Activated naive CD4-positive, alpha-beta T cell treated with anti-CD3 and anti-CD28 coated beads for 36 hours (primary cell): Measurements from ENCODE around the gene AQR. TPM values are rescaled to one million over a fixed set of nuclear protein-coding genes. Genes with fewer than 3 reads are reported as not detected.
"Not testable (repeated sequence)": the region's sequence is repeated elsewhere in the genome, so short reads cannot be mapped to it uniquely, and the experiment has no call there.

Experiments used
- CTCF ChIA-PET: fragments of 350-600 bp; sonication (Branson Sonifier 250); formaldehyde crosslinking; loops from one replicate; lab custom pipeline; 2021; ENCODE audit warnings: antibody characterized with exemption; lab: Charles Lee
- DNase-seq: peaks from one replicate; pipeline ENCODE4 v3.0.0-alpha.2; 2020
- H3K27ac Mint-ChIP-seq: one replicate; pipeline ENCODE4 v1.8.0; 2021; ENCODE audit warnings: mild to moderate bottlenecking, mixed read lengths
- H3K27me3 Mint-ChIP-seq: one replicate; pipeline ENCODE4 v1.8.0; 2021; ENCODE audit warnings: low read depth, mixed read lengths
- H3K36me3 Mint-ChIP-seq: one replicate; pipeline ENCODE4 v1.8.0; 2021; ENCODE audit warnings: low read depth, mixed read lengths
- H3K4me1 Mint-ChIP-seq: one replicate; pipeline ENCODE4 v1.8.0; 2021; ENCODE audit warnings: low read depth, mixed read lengths
- H3K4me3 Mint-ChIP-seq: one replicate; pipeline ENCODE4 v1.8.0; 2021; ENCODE audit warnings: mild to moderate bottlenecking, moderate library complexity, mixed read lengths
- H3K9me3 Mint-ChIP-seq: one replicate; pipeline ENCODE4 v1.8.0; 2021; ENCODE audit warnings: mixed read lengths
- intact Hi-C: fragments of 100-400 bp; cut with micrococcal nuclease; formaldehyde crosslinking; loops from one replicate; pipeline ENCODE4 v1.15.1; 2023
- total RNA-seq, 2 experiments: library from RNA; stranded (reverse); gene quantifications; one replicate each; pipeline ENCODE4 v1.2.3, GENCODE V29; 2021

AQR gene
- total RNA-seq, 2 experiments from 2014 or later = 30.8 to 31.3 TPM

DNA sequence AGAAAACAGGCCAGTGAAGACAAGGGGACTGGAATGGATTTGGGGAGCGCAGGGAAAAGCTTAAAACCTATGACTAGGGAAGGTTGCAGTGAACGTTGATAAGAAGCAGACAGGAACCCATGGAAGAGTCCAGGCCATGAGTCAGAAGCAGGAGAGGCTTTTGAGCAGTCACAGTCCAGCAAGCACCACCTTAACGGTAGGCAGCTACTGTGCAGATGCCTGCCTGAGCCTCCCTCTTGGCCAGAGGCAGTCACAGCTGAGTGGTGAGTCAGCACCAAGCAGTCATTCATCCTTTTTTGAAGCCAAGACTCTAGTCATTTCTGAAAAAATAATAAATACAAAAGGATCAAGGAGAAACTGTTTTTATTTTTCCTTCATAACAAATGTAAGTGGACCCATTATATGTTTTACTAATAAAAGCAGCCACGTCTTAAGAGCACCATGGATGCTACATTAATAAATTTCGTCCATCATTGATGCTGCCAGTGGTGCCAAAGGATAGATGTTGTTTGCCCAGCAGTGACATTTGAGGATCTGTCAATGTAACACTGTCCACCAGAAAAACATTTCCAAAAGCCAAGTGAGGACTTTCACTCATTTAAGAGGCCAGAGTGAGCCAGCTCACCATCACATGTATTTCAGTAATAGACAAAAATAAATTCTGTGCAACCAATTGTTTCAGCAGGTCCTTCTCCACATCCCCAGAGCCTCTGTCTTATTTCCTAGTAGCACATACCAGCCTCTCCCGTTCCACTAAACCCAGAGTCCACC lies 132.1 kb downstream of the AQR start:
- no peak for DNase-seq
- H3K4me3 Mint-ChIP-seq = no peak overlapping the region
- H3K9me3 Mint-ChIP-seq = no peaks in the 10 kb centered on the region
- H3K27ac Mint-ChIP-seq = no peak overlapping the region
- CTCF ChIA-PET = no interaction called here
- no peaks in the 10 kb centered on the region for H3K4me1 Mint-ChIP-seq
- intact Hi-C loops = no loop called here
- no peaks in the 10 kb centered on the region for H3K36me3 Mint-ChIP-seq
- H3K27me3 Mint-ChIP-seq = no peaks in the 10 kb centered on the region

- H3K27me3 Mint-ChIP-seq = peaks cover 15% of the 10 kb centered on the region
- CTCF ChIA-PET = interaction anchor here (0.8 kb wide), 1 partner anchor 14 kb away, joined by 3 read pairs; no protein-coding TSS in a partner anchor
Measured at GRCh38 chr15:34828145-34828911, 141.2 kb downstream of the AQR start.

GRCh38 chr15:34821831-34822230 lies 147.7 kb downstream of the AQR start:
- intact Hi-C loops = no loop called here
- H3K9me3 Mint-ChIP-seq = no peaks in the 10 kb centered on the region
- CTCF ChIA-PET = no interaction called here
- peaks cover 19% of the 10 kb centered on the region for H3K27me3 Mint-ChIP-seq
- no peak for DNase-seq
- no peaks in the 10 kb centered on the region for H3K4me1 Mint-ChIP-seq
- no peak overlapping the region for H3K4me3 Mint-ChIP-seq
- H3K36me3 Mint-ChIP-seq = no peaks in the 10 kb centered on the region
- no peak overlapping the region for H3K27ac Mint-ChIP-seq

More at GRCh38 chr15:34828145-34828911, 141.2 kb downstream of the AQR start:
- H3K27ac Mint-ChIP-seq = no peak overlapping the region
- H3K36me3 Mint-ChIP-seq = no peaks in the 10 kb centered on the region
- H3K4me3 Mint-ChIP-seq = no peak overlapping the region
- no peaks in the 10 kb centered on the region for H3K9me3 Mint-ChIP-seq
- intact Hi-C loops = no loop called here
- no peaks in the 10 kb centered on the region for H3K4me1 Mint-ChIP-seq
- no peak for DNase-seq

DNA sequence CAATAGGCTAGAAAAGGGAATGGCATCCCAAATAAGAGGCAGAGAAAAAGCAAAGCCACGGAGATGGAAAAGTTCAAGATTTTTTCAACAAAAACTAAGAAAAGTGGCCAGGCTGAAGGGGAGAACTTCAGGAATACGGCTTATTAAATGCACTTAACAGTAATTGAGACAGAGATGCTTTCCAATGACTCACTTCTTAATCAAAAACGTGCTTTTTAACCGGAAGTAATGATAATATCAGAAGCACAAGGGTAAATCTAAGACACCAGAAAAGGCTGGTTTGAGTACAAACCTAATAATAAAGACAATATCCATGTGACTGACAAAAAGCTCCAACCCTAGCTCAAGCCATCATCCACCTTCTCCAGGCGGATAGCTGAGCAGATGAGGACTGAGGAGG lies 149.4 kb downstream of the AQR start:
- H3K27ac Mint-ChIP-seq = no peak overlapping the region
- intact Hi-C loops = no loop called here
- no peaks in the 10 kb centered on the region for H3K4me1 Mint-ChIP-seq
- no peak overlapping the region for H3K4me3 Mint-ChIP-seq
- DNase-seq = no peak
- CTCF ChIA-PET = no interaction called here
- H3K36me3 Mint-ChIP-seq = no peaks in the 10 kb centered on the region
- peaks cover 15% of the 10 kb centered on the region for H3K27me3 Mint-ChIP-seq
- H3K9me3 Mint-ChIP-seq = no peaks in the 10 kb centered on the region

DNA sequence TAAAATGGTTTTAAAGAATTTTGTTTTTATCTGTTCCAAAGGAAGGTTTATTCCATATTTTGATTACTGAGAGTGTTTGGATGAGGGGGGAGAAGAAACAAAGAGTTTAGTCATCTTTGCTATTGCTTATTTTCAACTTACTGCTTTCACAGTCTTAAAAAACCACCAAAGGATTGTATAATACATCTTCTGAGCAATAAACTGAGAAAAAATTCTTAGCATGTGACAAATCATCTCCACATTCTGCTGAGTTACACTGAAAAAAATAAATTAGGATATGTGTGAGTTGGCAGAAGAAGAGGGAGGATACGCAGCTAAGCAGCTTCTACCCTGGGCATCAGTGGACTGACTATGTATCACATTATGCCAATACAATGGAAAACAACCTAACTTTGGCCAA lies 151.0 kb downstream of the AQR start:
- no peaks in the 10 kb centered on the region for H3K36me3 Mint-ChIP-seq
- H3K4me3 Mint-ChIP-seq = no peak overlapping the region
- peaks cover 13% of the 10 kb centered on the region for H3K27me3 Mint-ChIP-seq
- H3K4me1 Mint-ChIP-seq = no peaks in the 10 kb centered on the region
- H3K9me3 Mint-ChIP-seq = no peaks in the 10 kb centered on the region
- intact Hi-C loops = no loop called here
- no peak for DNase-seq
- no peak overlapping the region for H3K27ac Mint-ChIP-seq
- CTCF ChIA-PET = no interaction called here

GRCh38 chr15:34815836-34816235 lies 153.7 kb downstream of the AQR start:
- Mint-ChIP-seq H3K27me3 (peaks cover 17% of the 10 kb centered on the region), H3K36me3 (no peaks in the 10 kb centered on the region), H3K9me3 (no peaks in the 10 kb centered on the region), H3K4me1 (no peaks in the 10 kb centered on the region), H3K4me3 (no peak overlapping the region), H3K27ac (no peak overlapping the region)
- no peak for DNase-seq
- CTCF ChIA-PET = no interaction called here
- intact Hi-C loops = no loop called here

DNA sequence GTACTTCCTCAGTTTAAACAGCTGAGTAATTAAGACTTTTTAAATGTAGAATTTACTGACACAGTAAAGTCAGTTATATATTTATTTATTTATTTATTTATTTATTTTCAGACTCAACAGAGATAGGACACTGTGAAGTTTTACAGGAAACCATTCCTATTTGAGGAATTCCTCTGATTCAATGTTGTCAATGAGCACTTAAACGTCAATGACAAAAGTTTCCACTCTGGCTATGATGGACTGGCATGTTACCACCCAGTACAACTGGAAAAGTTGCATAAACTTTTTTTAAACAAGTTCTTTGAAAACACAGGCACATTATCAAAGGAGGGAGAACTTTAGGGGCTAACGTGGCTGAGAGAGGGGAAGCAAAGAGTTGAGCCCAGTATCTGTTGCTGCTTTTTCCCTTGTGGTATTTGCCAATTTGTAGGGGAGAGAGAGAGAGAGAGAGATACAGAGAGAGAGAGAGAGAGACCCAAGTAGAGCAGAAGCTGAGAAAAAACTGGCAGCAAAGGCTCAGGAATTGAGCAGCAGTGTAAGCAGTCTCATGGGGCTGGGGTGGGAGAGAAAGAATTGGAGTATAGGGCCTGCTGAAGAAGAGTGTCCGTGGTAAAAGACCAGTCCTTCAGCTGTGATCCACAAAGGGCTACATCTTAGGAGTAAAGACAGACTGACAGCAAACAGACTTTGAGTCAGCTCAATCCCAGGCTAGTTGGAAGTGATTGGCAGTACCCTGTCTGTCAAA lies 155.9 kb downstream of the AQR start:
- Mint-ChIP-seq H3K4me1 (no peaks in the 10 kb centered on the region), H3K36me3 (no peaks in the 10 kb centered on the region), H3K9me3 (no peaks in the 10 kb centered on the region), H3K27me3 (peaks cover 21% of the 10 kb centered on the region), H3K4me3 (no peak overlapping the region), H3K27ac (no peak overlapping the region)
- intact Hi-C loops = no loop called here
- CTCF ChIA-PET = interaction anchor here (0.6 kb wide), 2 partner anchors 15 to 754 kb away, joined by 3 read pairs; no protein-coding TSS in a partner anchor
- DNase-seq = no peak

DNA sequence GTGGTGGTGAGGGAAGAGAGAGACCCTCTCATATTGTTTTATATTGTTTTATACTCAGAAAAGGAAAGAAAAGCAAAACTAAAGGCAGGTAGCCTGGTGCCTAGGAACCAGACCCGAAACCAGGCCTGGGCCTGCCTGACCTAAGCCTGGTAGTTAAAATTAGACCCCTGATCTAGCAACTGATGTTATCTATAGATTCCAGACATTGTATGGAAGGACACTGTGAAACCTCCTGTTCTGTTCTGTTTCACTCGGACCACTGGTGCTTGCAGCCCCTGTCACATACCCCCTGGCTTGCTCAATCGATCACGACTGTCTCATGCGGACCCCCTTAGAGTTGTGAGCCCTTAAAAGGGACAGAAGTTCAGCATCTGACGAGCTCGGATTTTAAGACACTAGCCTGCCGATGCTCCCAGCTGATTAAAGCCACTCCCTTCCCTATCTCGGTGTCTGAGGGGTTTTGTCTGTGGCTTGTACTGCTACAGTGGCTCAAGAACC lies 156.6 kb downstream of the AQR start:
- DNase-seq, H3K27ac Mint-ChIP-seq, H3K4me1 Mint-ChIP-seq, H3K4me3 Mint-ChIP-seq, intact Hi-C loops, H3K36me3 Mint-ChIP-seq, CTCF ChIA-PET, H3K9me3 Mint-ChIP-seq: not testable (repeated sequence)
- peaks cover 21% of the 10 kb centered on the region for H3K27me3 Mint-ChIP-seq

DNA sequence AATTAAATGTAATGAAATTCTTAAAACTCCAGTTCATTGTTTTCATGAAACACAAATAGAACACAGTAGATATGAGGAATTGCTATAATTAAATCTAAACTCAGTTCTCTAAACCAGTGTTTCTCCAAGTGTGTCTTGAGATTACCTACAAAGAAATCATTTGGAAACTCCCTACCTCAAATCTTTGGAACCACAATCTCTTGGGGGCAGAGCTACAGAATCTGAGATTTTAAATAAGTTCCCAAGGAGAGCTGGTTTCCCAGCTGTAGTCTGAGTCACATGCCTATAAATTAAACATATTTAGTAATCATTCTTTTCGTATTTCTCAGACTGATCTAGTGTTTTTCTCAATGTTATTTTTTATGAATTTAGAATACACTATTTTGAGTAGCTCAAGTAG lies 157.2 kb downstream of the AQR start:
- no peak overlapping the region for H3K4me3 Mint-ChIP-seq
- no peak overlapping the region for H3K27ac Mint-ChIP-seq
- no peaks in the 10 kb centered on the region for H3K9me3 Mint-ChIP-seq
- no peaks in the 10 kb centered on the region for H3K4me1 Mint-ChIP-seq
- intact Hi-C loops = no loop called here
- DNase-seq = no peak
- no peaks in the 10 kb centered on the region for H3K36me3 Mint-ChIP-seq
- CTCF ChIA-PET = no interaction called here
- peaks cover 21% of the 10 kb centered on the region for H3K27me3 Mint-ChIP-seq

GRCh38 chr15:34810443-34811129 lies 159.0 kb downstream of the AQR start:
- no peaks in the 10 kb centered on the region for H3K4me1 Mint-ChIP-seq
- H3K36me3 Mint-ChIP-seq = no peaks in the 10 kb centered on the region
- no peak overlapping the region for H3K4me3 Mint-ChIP-seq
- no peak for DNase-seq
- peaks cover 27% of the 10 kb centered on the region for H3K27me3 Mint-ChIP-seq
- H3K27ac Mint-ChIP-seq = no peak overlapping the region
- CTCF ChIA-PET = no interaction called here
- intact Hi-C loops = no loop called here
- peaks cover 5% of the 10 kb centered on the region for H3K9me3 Mint-ChIP-seq

GRCh38 chr15:34809186-34809585 lies 160.4 kb downstream of the AQR start:
- Mint-ChIP-seq H3K27ac (no peak overlapping the region), H3K4me1 (no peaks in the 10 kb centered on the region), H3K9me3 (peaks cover 5% of the 10 kb centered on the region), H3K27me3 (peaks cover 30% of the 10 kb centered on the region), H3K36me3 (no peaks in the 10 kb centered on the region), H3K4me3 (no peak overlapping the region)
- intact Hi-C loops = no loop called here
- CTCF ChIA-PET = no interaction called here
- DNase-seq = no peak

DNA sequence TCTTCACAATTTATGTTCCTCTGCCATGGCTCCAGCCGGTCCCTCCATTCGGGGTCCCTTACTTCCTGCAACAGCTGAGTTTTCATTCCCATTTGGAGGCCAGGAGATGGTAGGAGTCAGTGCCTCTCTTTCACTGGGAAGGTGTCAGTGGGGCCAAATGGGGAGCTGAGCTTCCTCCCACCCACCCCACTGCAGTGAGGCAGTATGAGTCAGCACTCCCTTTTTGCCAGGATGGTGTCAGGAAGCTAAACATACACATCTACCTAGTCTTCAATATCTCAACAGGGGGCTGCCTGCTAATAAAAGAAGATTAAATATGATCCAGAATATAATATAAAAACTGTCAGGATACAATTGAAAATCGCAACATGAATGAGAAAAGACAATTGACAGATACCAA lies 161.5 kb downstream of the AQR start:
- H3K36me3 Mint-ChIP-seq = no peaks in the 10 kb centered on the region
- no peak overlapping the region for H3K4me3 Mint-ChIP-seq
- CTCF ChIA-PET = no interaction called here
- DNase-seq = no peak
- H3K27me3 Mint-ChIP-seq = peaks cover 32% of the 10 kb centered on the region
- intact Hi-C loops = no loop called here
- peaks cover 5% of the 10 kb centered on the region for H3K9me3 Mint-ChIP-seq
- H3K4me1 Mint-ChIP-seq = no peaks in the 10 kb centered on the region
- H3K27ac Mint-ChIP-seq = no peak overlapping the region
